ENCODE measurements around the gene ZDHHC1. TPM values are rescaled to one million over a fixed set of nuclear protein-coding genes. Genes with fewer than 3 reads are reported as not detected.

Gene ZDHHC1
- total RNA-seq, 1 donor from 2014 or later = 1.6 TPM

GRCh38 chr16:67448580-67448979, 32.3 kb upstream of the ZDHHC1 start:
- no peak for ATAC-seq

GRCh38 chr16:67447508-67448076, 31.3 kb upstream of the ZDHHC1 start:
- no peak for DNase-seq (ENCODE audit: low spot score)
- no peak for ATAC-seq

More at GRCh38 chr16:67448580-67448979, 32.3 kb upstream of the ZDHHC1 start:
- DNase-seq (ENCODE audit: low spot score) = no peak

- ATAC-seq = no peak
These were observed 30.8 kb upstream of the ZDHHC1 start for GRCh38 chr16:67446968-67447507.

GRCh38 chr16:67445913-67446907, 29.9 kb upstream of the ZDHHC1 start:
- peak; percentile 59 for ATAC-seq
- peak; percentile 92 for DNase-seq (ENCODE audit: low spot score)

More at GRCh38 chr16:67446968-67447507, 30.8 kb upstream of the ZDHHC1 start:
- no peak for DNase-seq (ENCODE audit: low spot score)

- peak; percentile 97 for DNase-seq (ENCODE audit: low spot score)
- ATAC-seq = peak; percentile 61
These were observed 29.2 kb upstream of the ZDHHC1 start for GRCh38 chr16:67445441-67445912.

- ATAC-seq (no peak), DNase-seq (ENCODE audit: low spot score) (no peak)
These were observed 28.8 kb upstream of the ZDHHC1 start for GRCh38 chr16:67445126-67445426.

- ATAC-seq = no peak
- DNase-seq (ENCODE audit: low spot score) = no peak
These were observed 28.2 kb upstream of the ZDHHC1 start for GRCh38 chr16:67444259-67445125.

GRCh38 chr16:67443265-67443664, 27.0 kb upstream of the ZDHHC1 start:
- ATAC-seq (peak; percentile 39), DNase-seq (ENCODE audit: low spot score) (peak; percentile 82)

GRCh38 chr16:67442581-67443255, 26.4 kb upstream of the ZDHHC1 start:
- ATAC-seq = no peak
- no peak for DNase-seq (ENCODE audit: low spot score)

GRCh38 chr16:67441907-67442306, 25.6 kb upstream of the ZDHHC1 start:
- DNase-seq (ENCODE audit: low spot score) (peak; percentile 84), ATAC-seq (peak; percentile 61)

GRCh38 chr16:67441271-67441753, 25.0 kb upstream of the ZDHHC1 start:
- DNase-seq (ENCODE audit: low spot score) (peak; percentile 80), ATAC-seq (peak; percentile 11)

- DNase-seq (ENCODE audit: low spot score) (no peak), ATAC-seq (peak; percentile 6)
These were observed 22.6 kb upstream of the ZDHHC1 start for GRCh38 chr16:67438824-67439393.

- DNase-seq (ENCODE audit: low spot score) = no peak
- ATAC-seq = no peak
These were observed 22.0 kb upstream of the ZDHHC1 start for GRCh38 chr16:67438098-67438791.

GRCh38 chr16:67437513-67437912, 21.2 kb upstream of the ZDHHC1 start:
- ATAC-seq (no peak), DNase-seq (ENCODE audit: low spot score) (no peak)

GRCh38 chr16:67436640-67437193, 20.4 kb upstream of the ZDHHC1 start:
- ATAC-seq (no peak), DNase-seq (ENCODE audit: low spot score) (no peak)

- DNase-seq (ENCODE audit: low spot score) (no peak), ATAC-seq (no peak)
These were observed 19.5 kb upstream of the ZDHHC1 start for GRCh38 chr16:67435758-67436164.

GRCh38 chr16:67433131-67433719, 16.9 kb upstream of the ZDHHC1 start:
- ATAC-seq (no peak), DNase-seq (ENCODE audit: low spot score) (no peak)

- DNase-seq (ENCODE audit: low spot score) (no peak), ATAC-seq (no peak)
These were observed 16.2 kb upstream of the ZDHHC1 start for GRCh38 chr16:67432506-67432890.

Data from left lobe of liver (tissue), 2 donors.